PC-3 (cell line): ENCODE results near the gene RFLNA. TPM values are rescaled to one million over a fixed set of nuclear protein-coding genes. Genes with fewer than 3 reads are reported as not detected.

Source experiments
- ATAC-seq: fragments of 200-7000 bp; cut with Tn5 transposase; 2 replicates; pipeline ENCODE4 v1.9.1; 2020; ENCODE audit warnings: mild to moderate bottlenecking, moderate library complexity
- BruUV-seq: library from RNA; stranded (reverse); fragments of 400-500 nt; replicated peaks from 2 replicates; lab custom pipeline; 2021; lab: Mats Ljungman, UMichigan
- CTCF ChIA-PET: fragments of 300-600 bp; sonication (Branson Sonifier 250); formaldehyde crosslinking; loops from one replicate; lab custom pipeline; 2022; ENCODE audit warnings: antibody characterized with exemption; lab: Charles Lee
- POLR2A ChIA-PET: fragments of 300-600 bp; sonication (Branson Sonifier 250); formaldehyde crosslinking; loops from one replicate; lab custom pipeline; 2022; ENCODE audit warnings: antibody characterized with exemption; ENCODE audit not compliant: unreplicated experiment; lab: Charles Lee
- DNase-seq: peaks from one replicate; pipeline ENCODE4 v3.0.0-alpha.2; 2015
- H2AFZ ChIP-seq: fragments of 300-600 bp; sonication (generic); 2 replicates; pipeline ENCODE4 v1.6.0; 2016; ENCODE audit warnings: antibody characterized with exemption, low read length
- H3F3A ChIP-seq: fragments of 300-600 bp; sonication (generic); one replicate; pipeline ENCODE4 v1.6.0; 2017; ENCODE audit warnings: antibody characterized with exemption, low read length, control low read depth, mild to moderate bottlenecking; ENCODE audit not compliant: unreplicated experiment
- H3K27ac ChIP-seq: fragments of 300-600 bp; sonication (generic); 2 replicates; pipeline ENCODE4 v1.5.1; 2016; ENCODE audit warnings: mild to moderate bottlenecking, low read length
- H3K27me3 ChIP-seq: fragments of 300-600 bp; sonication (generic); 2 replicates; pipeline ENCODE4 v1.6.1; 2016; ENCODE audit warnings: low read length, mixed read lengths
- H3K36me3 ChIP-seq: fragments of 300-600 bp; sonication (generic); 2 replicates; pipeline ENCODE4 v1.6.1; 2016; ENCODE audit warnings: low read depth, mixed run types, low read length, mixed read lengths
- H3K4me1 ChIP-seq: fragments of 300-600 bp; sonication (generic); 2 replicates; pipeline ENCODE4 v1.5.1; 2016; ENCODE audit warnings: low read length; ENCODE audit not compliant: insufficient read depth
- H3K4me2 ChIP-seq: fragments of 300-600 bp; sonication (generic); 2 replicates; pipeline ENCODE4 v1.6.0; 2016; ENCODE audit warnings: low read length
- H3K4me3 ChIP-seq: fragments of 300-600 bp; sonication (generic); 2 replicates; pipeline ENCODE4 v1.5.1; 2016; ENCODE audit warnings: mild to moderate bottlenecking, low read length, mixed read lengths
- H3K79me2 ChIP-seq: fragments of 300-600 bp; sonication (generic); 2 replicates; pipeline ENCODE4 v1.6.1; 2017; ENCODE audit warnings: low read length, mixed read lengths
- H3K9ac ChIP-seq: fragments of 300-600 bp; sonication (generic); 2 replicates; pipeline ENCODE4 v1.6.0; 2016; ENCODE audit warnings: mild to moderate bottlenecking, low read length
- H3K9me2 ChIP-seq: fragments of 300-600 bp; sonication (generic); replicated peaks from 2 replicates; pipeline ENCODE4 v1.6.1; 2016; ENCODE audit warnings: mixed run types, low read length, mixed read lengths
- H3K9me3 ChIP-seq: fragments of 300-600 bp; sonication (generic); 2 replicates; pipeline ENCODE4 v1.6.1; 2016; ENCODE audit warnings: low read length, mixed read lengths
- H4K20me1 ChIP-seq: fragments of 300-600 bp; sonication (generic); 2 replicates; pipeline ENCODE4 v1.6.1; 2016; ENCODE audit warnings: low read length, mixed read lengths
- EZH2 ChIP-seq: fragments of 300-600 bp; sonication (generic); IDR thresholded peaks from one replicate; pipeline ENCODE4 v1.6.1; 2017; ENCODE audit warnings: antibody characterized with exemption, mild to moderate bottlenecking, low read length; ENCODE audit not compliant: unreplicated experiment
- EZH2phosphoT487 ChIP-seq: fragments of 300-600 bp; sonication (generic); IDR thresholded peaks from 2 replicates; pipeline ENCODE4 v1.6.1; 2018; ENCODE audit warnings: mild to moderate bottlenecking, antibody characterized with exemption, low read length, borderline replicate concordance
- intact Hi-C: fragments of 100-400 bp; cut with micrococcal nuclease; formaldehyde crosslinking; loops from 2 replicates; pipeline ENCODE4 v1.9.0; 2023
- total RNA-seq: library from RNA; depleted of rRNA; stranded (reverse); fragments of >200 nt; gene quantifications from 2 replicates; pipeline ENCODE4 v1.2.3, GENCODE V29; 2014
- TF ChIP-seq, protein P1 (sequence below): fragments of 300-600 bp; sonication (generic); conservative IDR thresholded peaks from 2 replicates; pipeline ENCODE4 v1.5.1; 2017; ENCODE audit warnings: antibody characterized with exemption, low read depth, mild to moderate bottlenecking, low read length

The RFLNA gene
- total RNA-seq, 1 experiment from 2014 or later: not detected

DNA sequence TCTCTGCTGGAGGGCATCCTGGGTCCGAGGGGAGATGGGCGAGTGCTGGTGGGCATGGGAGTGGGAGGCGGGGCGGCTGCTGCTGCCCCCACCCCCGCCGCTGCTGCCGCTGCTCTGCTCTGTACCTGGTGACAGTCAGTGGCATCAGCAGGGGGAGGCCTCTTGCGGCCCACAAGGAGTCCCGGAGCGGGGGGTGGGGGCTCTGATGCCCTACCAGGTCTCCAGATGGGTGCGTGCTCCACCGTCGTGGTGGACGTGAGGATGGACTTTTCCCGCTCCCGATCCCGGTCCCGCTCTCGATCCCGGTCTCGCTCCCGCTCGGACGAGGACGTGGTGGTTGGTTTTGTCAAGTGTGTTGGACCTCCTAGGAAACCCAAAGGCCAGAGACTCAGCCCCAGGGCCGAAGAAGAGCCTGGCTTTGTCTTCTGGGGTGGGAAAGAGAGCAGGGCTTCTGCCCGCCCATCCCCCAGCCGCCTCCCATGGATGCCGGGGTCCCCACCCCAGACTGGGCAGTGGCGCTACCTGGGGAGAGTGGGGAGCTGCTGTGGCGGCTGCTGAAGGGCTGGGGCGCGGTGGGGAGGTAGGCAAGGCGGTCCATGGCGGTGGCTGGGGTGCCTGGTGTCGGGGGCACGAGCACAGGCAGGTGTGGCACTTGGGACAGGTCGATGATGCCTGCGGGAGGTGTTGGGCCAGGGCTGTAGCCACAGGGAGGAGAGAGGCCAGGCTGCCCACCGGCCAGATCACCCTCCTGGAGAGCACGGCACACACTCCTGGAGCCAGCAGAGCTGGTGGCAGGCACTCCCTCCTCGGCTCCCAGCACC is 45.4 kb downstream of the RFLNA start:
- Histone ChIP-seq H3K9ac (no peak overlapping the region), H3K27me3 (no peaks in the 10 kb centered on the region), H3K4me2 (no peak overlapping the region), H3K79me2 (no peaks in the 10 kb centered on the region), H3K36me3 (peaks cover 71% of the 10 kb centered on the region), H3F3A (no peaks in the 10 kb centered on the region), H3K27ac (no peak overlapping the region), H3K9me2 (no peaks in the 10 kb centered on the region), H3K4me1 (no peaks in the 10 kb centered on the region), H4K20me1 (peaks cover 7% of the 10 kb centered on the region; the same call in 1 of the 2 replicates), H3K9me3 (no peaks in the 10 kb centered on the region), H2AFZ (no peak overlapping the region), H3K4me3 (no peak overlapping the region)
- DNase-seq (no peak), ATAC-seq (no peak)
- POLR2A ChIA-PET: no interaction called here
- CTCF ChIA-PET: no interaction called here
- intact Hi-C loops: no loop called here
- no TSS peak for BruUV-seq
- no peak for TF ChIP-seq EZH2
- TF ChIP-seq EZH2phosphoT487: no peak
- TF ChIP-seq, protein P1, sequence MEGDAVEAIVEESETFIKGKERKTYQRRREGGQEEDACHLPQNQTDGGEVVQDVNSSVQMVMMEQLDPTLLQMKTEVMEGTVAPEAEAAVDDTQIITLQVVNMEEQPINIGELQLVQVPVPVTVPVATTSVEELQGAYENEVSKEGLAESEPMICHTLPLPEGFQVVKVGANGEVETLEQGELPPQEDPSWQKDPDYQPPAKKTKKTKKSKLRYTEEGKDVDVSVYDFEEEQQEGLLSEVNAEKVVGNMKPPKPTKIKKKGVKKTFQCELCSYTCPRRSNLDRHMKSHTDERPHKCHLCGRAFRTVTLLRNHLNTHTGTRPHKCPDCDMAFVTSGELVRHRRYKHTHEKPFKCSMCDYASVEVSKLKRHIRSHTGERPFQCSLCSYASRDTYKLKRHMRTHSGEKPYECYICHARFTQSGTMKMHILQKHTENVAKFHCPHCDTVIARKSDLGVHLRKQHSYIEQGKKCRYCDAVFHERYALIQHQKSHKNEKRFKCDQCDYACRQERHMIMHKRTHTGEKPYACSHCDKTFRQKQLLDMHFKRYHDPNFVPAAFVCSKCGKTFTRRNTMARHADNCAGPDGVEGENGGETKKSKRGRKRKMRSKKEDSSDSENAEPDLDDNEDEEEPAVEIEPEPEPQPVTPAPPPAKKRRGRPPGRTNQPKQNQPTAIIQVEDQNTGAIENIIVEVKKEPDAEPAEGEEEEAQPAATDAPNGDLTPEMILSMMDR: no peak

- POLR2A ChIA-PET: no interaction called here
Measured at GRCh38 chr12:124341645-124342069, 46.8 kb downstream of the RFLNA start.

More at GRCh38 chr12:124341645-124342069, 46.8 kb downstream of the RFLNA start:
- Histone ChIP-seq H3K79me2 (no peaks in the 10 kb centered on the region), H3K36me3 (peaks cover 72% of the 10 kb centered on the region), H3K9ac (no peak overlapping the region), H2AFZ (no peak overlapping the region), H3K27me3 (no peaks in the 10 kb centered on the region), H3K4me1 (no peaks in the 10 kb centered on the region), H3K27ac (no peak overlapping the region), H3K4me2 (no peak overlapping the region), H3K9me2 (no peaks in the 10 kb centered on the region), H3F3A (no peaks in the 10 kb centered on the region), H3K4me3 (no peak overlapping the region), H4K20me1 (peaks cover 7% of the 10 kb centered on the region; the same call in 1 of the 2 replicates), H3K9me3 (no peaks in the 10 kb centered on the region)
- CTCF ChIA-PET: no interaction called here
- TF ChIP-seq EZH2phosphoT487 (no peak), EZH2 (no peak)
- TF ChIP-seq, protein P1: no peak
- DNase-seq: no peak
- no peak for ATAC-seq
- intact Hi-C loops: no loop called here
- BruUV-seq: no TSS peak
